Measurements from ENCODE around the gene GABPB2.

The GABPB2 gene
- total RNA-seq: 57.5 to 98.2 (median 94.9) reads per million in 3 experiments

GRCh38 chr1:151070474-151071276 lies at the start of gene GABPB2:
Gene GABPB2 (plus strand): TSS chr1:151070761. CDS start chr1:151088190, 17,429 bp downstream.
- peak; percentile 87 for DNase-seq

GRCh38 chr1:151024540-151025146 lies 45.9 kb upstream of the GABPB2 start:
- DNase-seq: peak; percentile 80

- no peak for DNase-seq
Observed at GRCh38 chr1:151026460-151026859, 44.1 kb upstream of the GABPB2 start.

GRCh38 chr1:151032164-151032563 lies 38.4 kb upstream of the GABPB2 start:
- DNase-seq: no peak

GRCh38 chr1:151035167-151035566 lies 35.4 kb upstream of the GABPB2 start:
- no peak for DNase-seq

GRCh38 chr1:151036356-151036755 lies 34.2 kb upstream of the GABPB2 start, which contains the start of gene BNIPL:
Gene BNIPL (plus strand): TSS chr1:151036586. CDS start chr1:151036726, 140 bp downstream.
- DNase-seq: no peak

DNA sequence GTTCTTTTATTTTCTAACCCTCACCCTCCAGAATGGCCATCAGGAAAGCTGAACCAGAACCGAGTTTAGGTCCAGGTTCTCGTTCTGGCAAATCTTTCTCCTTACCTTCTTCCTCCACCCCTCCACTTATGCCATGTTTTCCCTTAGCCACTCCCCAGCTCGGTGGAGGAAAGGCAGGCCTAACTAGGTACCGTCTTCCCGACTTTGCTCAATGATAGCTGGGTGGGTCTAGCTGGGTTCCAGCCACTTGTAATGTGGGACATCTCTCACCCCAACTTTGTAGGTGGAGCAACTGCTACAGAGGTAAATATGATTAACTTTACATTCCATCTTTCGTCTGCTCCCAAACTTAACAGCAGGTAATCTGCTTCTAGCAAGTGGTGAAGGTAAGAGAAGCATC lies 33.5 kb upstream of the GABPB2 start:
- no peak for DNase-seq

DNA sequence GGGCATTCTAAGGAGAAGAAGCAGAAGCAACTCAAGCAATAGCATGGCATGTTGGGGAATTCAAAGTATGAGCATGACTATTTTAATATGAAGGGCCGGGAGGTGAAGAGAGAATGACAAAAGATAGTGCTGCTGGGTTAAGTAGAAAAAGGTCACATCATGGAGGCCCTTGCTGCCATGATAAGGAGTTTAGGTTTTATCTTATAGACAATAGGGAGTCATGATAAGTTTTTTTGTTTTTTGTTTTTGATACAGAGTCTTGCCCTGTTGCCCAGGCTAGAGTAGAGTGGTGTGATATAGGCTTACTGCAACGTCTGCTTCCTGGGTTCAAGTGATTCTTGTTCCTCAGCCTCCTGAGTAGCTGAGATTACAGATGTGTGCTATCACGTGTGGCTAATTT lies 31.0 kb upstream of the GABPB2 start:
- DNase-seq: no peak

DNA sequence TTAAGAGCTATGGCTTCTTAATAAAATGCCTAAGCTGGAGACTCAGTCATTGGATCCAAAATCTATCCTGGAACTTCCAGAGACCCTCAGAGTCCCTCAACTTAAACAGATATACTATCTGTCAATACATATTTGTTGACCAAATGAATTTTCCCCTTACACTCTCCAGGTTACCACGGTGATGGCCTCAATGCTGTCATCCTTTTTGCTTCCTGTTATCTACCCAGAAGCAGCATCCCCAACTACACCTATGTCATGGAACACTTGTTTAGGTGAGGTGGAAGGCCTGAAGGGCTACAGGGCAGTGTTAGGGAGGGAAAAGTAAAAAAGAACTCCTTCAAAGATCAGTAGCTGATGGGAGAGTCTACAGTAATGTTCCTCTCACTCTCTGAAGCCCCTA lies 27.4 kb upstream of the GABPB2 start:
- no peak for DNase-seq

GRCh38 chr1:151047591-151047924 lies 23.0 kb upstream of the GABPB2 start, which contains the start of gene C1orf56:
Gene C1orf56 (plus strand): TSS chr1:151047751. CDS start chr1:151047848, 97 bp downstream.
- peak; percentile 40 for DNase-seq

GRCh38 chr1:151047925-151048644 lies 22.5 kb upstream of the GABPB2 start:
- DNase-seq: peak; percentile 53

DNA sequence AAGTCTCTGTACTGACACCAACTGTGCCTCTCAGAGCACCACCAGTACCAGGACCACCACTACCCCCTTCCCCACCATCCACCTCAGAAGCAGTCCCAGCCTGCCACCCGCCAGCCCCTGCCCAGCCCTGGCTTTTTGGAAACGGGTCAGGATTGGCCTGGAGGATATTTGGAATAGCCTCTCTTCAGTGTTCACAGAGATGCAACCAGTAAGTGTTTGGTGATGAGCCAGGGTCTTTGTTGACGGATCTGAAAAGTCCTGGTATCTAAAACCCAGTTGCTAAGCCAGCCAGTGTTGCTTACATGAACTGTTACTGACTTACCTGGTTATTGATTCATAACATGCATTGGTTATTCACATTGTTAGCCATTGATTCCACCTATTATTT lies 21.9 kb upstream of the GABPB2 start:
- DNase-seq: no peak

DNA sequence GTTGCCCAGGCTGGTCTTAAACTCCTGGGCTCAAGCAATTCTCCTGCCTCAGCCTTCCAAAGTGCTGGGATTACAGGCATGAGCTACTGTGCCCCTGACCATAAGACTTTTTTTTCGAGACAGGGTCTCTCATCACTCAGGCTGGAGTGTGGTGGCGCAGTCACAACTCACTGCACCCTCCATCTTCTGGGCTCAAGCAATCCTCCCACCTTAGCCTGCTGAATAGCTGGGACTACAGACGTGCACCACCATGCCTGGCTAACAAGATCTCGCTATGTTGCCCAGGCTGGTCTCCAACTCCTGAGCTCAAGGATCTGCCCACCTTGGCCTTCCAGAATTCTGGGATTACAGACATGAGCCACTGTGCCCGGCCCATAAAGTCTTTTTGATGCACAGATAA lies 21.1 kb upstream of the GABPB2 start:
- DNase-seq: no peak

DNA sequence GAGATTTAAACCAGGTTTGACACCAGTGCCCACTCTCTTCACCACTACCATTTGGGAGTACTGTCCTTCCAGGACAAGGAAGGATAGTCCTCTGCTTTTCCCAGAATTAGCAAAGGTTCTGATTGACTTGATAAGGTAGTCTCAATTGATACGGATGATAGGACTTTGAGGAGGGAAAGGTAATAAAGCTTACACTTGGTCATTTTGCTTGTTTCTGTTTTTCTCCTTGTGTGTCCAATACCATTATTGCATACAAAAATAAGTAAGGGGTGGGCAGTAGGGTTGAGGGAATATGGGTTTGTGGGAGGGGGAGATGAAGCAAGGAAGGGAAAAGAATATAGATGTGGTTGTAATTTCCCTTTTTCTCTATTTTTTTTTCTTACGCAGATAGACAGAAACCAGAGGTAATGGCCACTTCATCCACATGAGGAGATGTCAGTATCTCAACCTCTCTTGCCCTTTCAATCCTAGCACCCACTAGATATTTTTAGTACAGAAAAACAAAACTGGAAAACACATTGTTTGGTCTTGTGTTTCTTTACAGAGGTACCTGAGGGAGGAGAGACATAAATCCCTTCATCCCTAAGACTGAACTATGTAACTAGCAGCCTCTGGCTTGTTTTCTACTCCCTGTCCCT lies 20.4 kb upstream of the GABPB2 start:
- DNase-seq: no peak

GRCh38 chr1:151051356-151052009 lies 19.1 kb upstream of the GABPB2 start:
- DNase-seq: no peak

GRCh38 chr1:151054971-151055547 lies 15.5 kb upstream of the GABPB2 start:
- no peak for DNase-seq

DNA sequence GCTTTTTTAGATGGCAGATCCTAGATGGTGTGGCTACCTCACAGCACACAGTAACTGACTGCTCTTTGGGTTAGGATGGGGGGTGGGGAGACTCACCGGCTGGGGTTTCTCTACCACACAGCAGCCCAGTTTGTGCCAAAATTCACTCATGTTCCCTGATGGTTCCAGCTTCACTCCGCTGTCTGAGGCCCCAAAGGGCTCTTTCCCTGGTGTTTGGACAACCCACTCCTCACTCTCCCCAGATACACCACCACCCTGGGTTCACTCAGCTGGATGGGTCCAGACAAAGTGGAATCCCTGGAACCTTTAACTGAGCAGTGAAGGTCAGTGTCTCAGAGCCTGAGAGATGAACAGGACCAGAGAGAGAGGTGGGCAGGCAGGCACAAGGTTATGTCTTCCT lies 15.0 kb upstream of the GABPB2 start:
- DNase-seq: no peak

GRCh38 chr1:151056149-151056548 lies 14.4 kb upstream of the GABPB2 start:
- peak; percentile 69 for DNase-seq

DNA sequence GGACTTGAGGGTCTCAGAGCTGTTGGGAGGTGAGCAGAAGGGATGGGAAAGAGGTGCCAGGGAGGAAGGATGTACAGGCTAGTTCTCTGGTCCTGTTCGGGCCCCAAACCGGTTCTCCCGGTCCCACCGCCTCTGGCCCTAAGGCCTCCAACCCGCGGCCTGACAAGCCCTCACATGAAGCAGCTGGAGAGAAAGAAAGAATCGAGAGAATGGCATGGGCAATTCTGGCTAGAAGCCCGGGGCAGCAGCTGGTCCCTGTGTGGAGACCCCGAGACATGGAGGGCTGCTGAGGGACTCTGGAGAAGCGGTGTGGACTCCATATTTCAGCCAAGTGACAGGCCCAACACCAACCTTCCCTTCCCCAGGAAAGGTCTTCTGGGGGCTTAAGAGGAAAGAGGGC lies 11.9 kb upstream of the GABPB2 start:
- no peak for DNase-seq

GRCh38 chr1:151059109-151060006 lies 11.2 kb upstream of the GABPB2 start, which contains the start of gene CDC42SE1:
Gene CDC42SE1 (minus strand): TSS chr1:151059622. CDS start chr1:151055730, 3,892 bp downstream.
- peak; percentile 83 for DNase-seq
